SH-SY5Y (cell line): Measurements from ENCODE around the gene FRMD5.

Source experiments
- GATA2 ChIP-seq: IDR thresholded peaks from 2 replicates; pipeline ENCODE4 v1.6.1; 2011; ENCODE audit warnings: mild to moderate bottlenecking, low read depth, low read length
- GATA3 ChIP-seq: IDR thresholded peaks from 2 replicates; pipeline ENCODE4 v1.6.1; 2011; ENCODE audit warnings: low read depth, mild to moderate bottlenecking, low read length, moderate library complexity

Gene FRMD5

GRCh38 chr15:44186705-44187104 is 8.4 kb downstream of the FRMD5 start:
- TF ChIP-seq GATA2 (no peak), GATA3 (no peak)

GRCh38 chr15:44183363-44183762 is 11.7 kb downstream of the FRMD5 start:
- no peak for TF ChIP-seq GATA3
- TF ChIP-seq GATA2, result no peak

- TF ChIP-seq GATA2, result no peak
- no peak for TF ChIP-seq GATA3
These were observed 13.7 kb downstream of the FRMD5 start for GRCh38 chr15:44181410-44181809.

- TF ChIP-seq GATA3 (no peak), GATA2 (no peak)
These were observed 17.9 kb downstream of the FRMD5 start for GRCh38 chr15:44177139-44177538.

- TF ChIP-seq GATA2, result no peak
- no peak for TF ChIP-seq GATA3
These were observed 21.3 kb downstream of the FRMD5 start for GRCh38 chr15:44173813-44174212.

GRCh38 chr15:44163370-44163769 is 31.7 kb downstream of the FRMD5 start:
- TF ChIP-seq GATA2 (no peak), GATA3 (no peak)

GRCh38 chr15:44160796-44161195 is 34.3 kb downstream of the FRMD5 start:
- TF ChIP-seq GATA2 (no peak), GATA3 (no peak)

- TF ChIP-seq GATA3 (no peak), GATA2 (no peak)
These were observed 35.6 kb downstream of the FRMD5 start for GRCh38 chr15:44159492-44159891.

- TF ChIP-seq GATA2, result no peak
- TF ChIP-seq GATA3, result no peak
These were observed 37.0 kb downstream of the FRMD5 start for GRCh38 chr15:44158111-44158510.

- TF ChIP-seq GATA2 (no peak), GATA3 (no peak)
These were observed 37.4 kb downstream of the FRMD5 start for GRCh38 chr15:44157679-44158078.

GRCh38 chr15:44153352-44153751 is 41.7 kb downstream of the FRMD5 start:
- TF ChIP-seq GATA2, result no peak
- no peak for TF ChIP-seq GATA3

- TF ChIP-seq GATA2 (no peak), GATA3 (no peak)
These were observed 45.8 kb downstream of the FRMD5 start for GRCh38 chr15:44149224-44149623.

GRCh38 chr15:44148580-44148979 is 46.5 kb downstream of the FRMD5 start:
- TF ChIP-seq GATA2 (no peak), GATA3 (no peak)

GRCh38 chr15:44147636-44148035 is 47.4 kb downstream of the FRMD5 start:
- no peak for TF ChIP-seq GATA3
- TF ChIP-seq GATA2, result no peak

GRCh38 chr15:44145495-44145894 is 49.6 kb downstream of the FRMD5 start:
- TF ChIP-seq GATA3, result no peak
- no peak for TF ChIP-seq GATA2

GRCh38 chr15:44144992-44145391 is 50.1 kb downstream of the FRMD5 start:
- TF ChIP-seq GATA3 (no peak), GATA2 (no peak)

GRCh38 chr15:44144184-44144583 is 50.9 kb downstream of the FRMD5 start:
- TF ChIP-seq GATA3 (no peak), GATA2 (no peak)

GRCh38 chr15:44137750-44138149 is 57.3 kb downstream of the FRMD5 start:
- TF ChIP-seq GATA3 (no peak), GATA2 (no peak)

- TF ChIP-seq GATA2, result no peak
- TF ChIP-seq GATA3, result no peak
These were observed 58.0 kb downstream of the FRMD5 start for GRCh38 chr15:44136991-44137477.
